Lower lobe of right lung (tissue), 2 donors: ENCODE measurements around the gene FUOM. TPM values are rescaled to one million over a fixed set of nuclear protein-coding genes. Genes with fewer than 3 reads are reported as not detected.
"Not testable (repeated sequence)": the region's sequence is repeated elsewhere in the genome, so short reads cannot be mapped to it uniquely, and the experiment has no call there.

Experiments used
- ATAC-seq, 2 donors: fragments of 200-7000 bp; cut with Tn5 transposase; one replicate each; pipeline ENCODE4 v1.9.1; 2020 to 2022; ENCODE audit warnings: mild to moderate bottlenecking in 2 of 2, moderate library complexity in 2 of 2
- DNase-seq: peaks from one replicate; pipeline ENCODE4 v3.0.0-alpha.2; 2020
- H3K27ac ChIP-seq: fragments of 200-600 bp; one replicate; pipeline ENCODE4 v1.8.0; 2022
- H3K27me3 ChIP-seq: fragments of 200-600 bp; one replicate; pipeline ENCODE4 v1.8.0; 2022; ENCODE audit warnings: low read depth
- H3K36me3 ChIP-seq: fragments of 200-600 bp; one replicate; pipeline ENCODE4 v1.8.0; 2022; ENCODE audit warnings: mild to moderate bottlenecking
- H3K4me1 ChIP-seq: fragments of 200-600 bp; one replicate; pipeline ENCODE4 v1.8.0; 2022
- H3K4me3 ChIP-seq: fragments of 200-600 bp; one replicate; pipeline ENCODE4 v1.8.0; 2022; ENCODE audit warnings: mild to moderate bottlenecking
- H3K9me3 ChIP-seq: fragments of 200-600 bp; one replicate; pipeline ENCODE4 v1.8.0; 2022
- intact Hi-C: fragments of 100-400 bp; cut with DNase I; formaldehyde crosslinking; loops from one replicate; pipeline ENCODE4 v1.11.0; 2022
- total RNA-seq: library from RNA; stranded (reverse); fragmentation: NEBNext Ultra II Directional; extraction: Animal tissue kit (Norgen Biotek cat#: 25700); gene quantifications from one replicate; pipeline ENCODE4 v1.2.1, GENCODE V29; 2021
- TF ChIP-seq, protein P1 (sequence below): fragments of 200-600 bp; IDR thresholded peaks from one replicate; pipeline ENCODE4 v1.8.0; 2022; ENCODE audit warnings: antibody characterized with exemption, mild to moderate bottlenecking
- donor health status: DM: no; HTN: yes; CAD: no; lungs with severe emphysema.

Gene FUOM
- total RNA-seq, 1 donor from 2014 or later: 31.0 TPM

DNA sequence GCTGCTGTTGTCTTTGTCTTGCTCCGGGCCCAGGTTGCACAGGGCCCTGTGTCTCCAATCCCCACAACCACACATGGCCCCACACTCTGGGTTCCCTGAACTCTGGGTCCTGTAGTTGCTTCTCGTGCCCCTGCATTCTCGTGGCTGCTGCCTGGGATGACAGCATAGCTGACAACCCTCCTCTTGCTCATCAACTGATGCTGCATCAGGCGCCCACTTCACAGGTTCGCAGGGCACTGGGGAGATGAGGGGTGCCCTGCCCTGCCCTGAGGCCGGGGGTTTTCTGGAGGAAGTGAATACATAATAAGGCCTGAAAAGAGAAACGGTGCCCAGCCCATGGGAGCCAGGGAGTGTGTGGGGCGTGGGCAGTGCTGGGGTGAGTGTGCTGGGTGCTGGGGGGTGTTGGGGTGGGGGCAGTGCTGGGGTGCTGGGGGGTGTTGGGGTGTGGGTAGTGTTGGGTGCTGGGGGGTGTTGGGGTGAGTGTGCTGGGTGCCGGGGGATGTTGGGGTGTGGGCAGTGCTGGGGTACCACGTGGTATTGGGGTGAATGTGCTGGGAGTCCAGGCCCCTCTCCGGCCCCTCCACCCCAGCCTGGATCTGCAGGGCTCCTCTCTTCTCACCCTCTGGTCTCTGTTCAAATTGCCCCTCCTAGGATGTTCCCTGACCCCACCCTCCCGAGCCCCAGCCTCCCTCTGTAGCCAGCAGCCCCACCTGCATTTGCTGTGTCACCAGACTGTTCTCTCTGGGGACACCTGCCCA lies 34.1 kb upstream of the FUOM start:
- peaks cover 18% of the 10 kb centered on the region for H3K4me1 ChIP-seq
- no peak overlapping the region for H3K4me3 ChIP-seq
- DNase-seq (peak; percentile 30), ATAC-seq (no peak)
- H3K27me3 ChIP-seq: no peaks in the 10 kb centered on the region
- no peaks in the 10 kb centered on the region for H3K9me3 ChIP-seq
- intact Hi-C loops: no loop called here
- no peak overlapping the region for H3K27ac ChIP-seq
- H3K36me3 ChIP-seq: peaks cover 15% of the 10 kb centered on the region
- TF ChIP-seq, protein P1, sequence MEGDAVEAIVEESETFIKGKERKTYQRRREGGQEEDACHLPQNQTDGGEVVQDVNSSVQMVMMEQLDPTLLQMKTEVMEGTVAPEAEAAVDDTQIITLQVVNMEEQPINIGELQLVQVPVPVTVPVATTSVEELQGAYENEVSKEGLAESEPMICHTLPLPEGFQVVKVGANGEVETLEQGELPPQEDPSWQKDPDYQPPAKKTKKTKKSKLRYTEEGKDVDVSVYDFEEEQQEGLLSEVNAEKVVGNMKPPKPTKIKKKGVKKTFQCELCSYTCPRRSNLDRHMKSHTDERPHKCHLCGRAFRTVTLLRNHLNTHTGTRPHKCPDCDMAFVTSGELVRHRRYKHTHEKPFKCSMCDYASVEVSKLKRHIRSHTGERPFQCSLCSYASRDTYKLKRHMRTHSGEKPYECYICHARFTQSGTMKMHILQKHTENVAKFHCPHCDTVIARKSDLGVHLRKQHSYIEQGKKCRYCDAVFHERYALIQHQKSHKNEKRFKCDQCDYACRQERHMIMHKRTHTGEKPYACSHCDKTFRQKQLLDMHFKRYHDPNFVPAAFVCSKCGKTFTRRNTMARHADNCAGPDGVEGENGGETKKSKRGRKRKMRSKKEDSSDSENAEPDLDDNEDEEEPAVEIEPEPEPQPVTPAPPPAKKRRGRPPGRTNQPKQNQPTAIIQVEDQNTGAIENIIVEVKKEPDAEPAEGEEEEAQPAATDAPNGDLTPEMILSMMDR: no peak

DNA sequence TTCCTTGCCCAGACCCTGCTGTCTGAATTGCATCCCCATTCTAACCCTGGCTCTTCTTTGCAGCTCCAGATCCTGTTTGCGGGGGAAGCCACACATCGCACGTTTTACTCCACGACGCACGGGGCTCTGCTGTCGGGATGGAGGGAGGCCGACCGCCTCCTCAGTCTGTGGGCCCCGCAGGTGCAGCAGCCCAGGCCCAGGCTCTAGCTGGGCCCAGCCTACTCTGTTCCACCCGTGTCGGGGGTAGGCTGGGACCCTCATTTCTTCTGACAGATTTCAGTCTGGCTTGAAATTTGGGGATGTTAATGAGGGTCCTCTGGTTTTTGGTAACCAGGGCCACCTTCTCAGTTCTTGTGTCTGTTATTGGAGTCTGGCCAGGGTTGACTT lies 33.4 kb upstream of the FUOM start:
- H3K27me3 ChIP-seq: no peaks in the 10 kb centered on the region
- H3K4me1 ChIP-seq: peaks cover 18% of the 10 kb centered on the region
- DNase-seq: peak; percentile 42
- TF ChIP-seq, protein P1: no peak
- H3K27ac ChIP-seq: no peak overlapping the region
- no peaks in the 10 kb centered on the region for H3K9me3 ChIP-seq
- H3K36me3 ChIP-seq: peaks cover 8% of the 10 kb centered on the region
- ATAC-seq: no peak
- intact Hi-C loops: no loop called here
- no peak overlapping the region for H3K4me3 ChIP-seq

DNA sequence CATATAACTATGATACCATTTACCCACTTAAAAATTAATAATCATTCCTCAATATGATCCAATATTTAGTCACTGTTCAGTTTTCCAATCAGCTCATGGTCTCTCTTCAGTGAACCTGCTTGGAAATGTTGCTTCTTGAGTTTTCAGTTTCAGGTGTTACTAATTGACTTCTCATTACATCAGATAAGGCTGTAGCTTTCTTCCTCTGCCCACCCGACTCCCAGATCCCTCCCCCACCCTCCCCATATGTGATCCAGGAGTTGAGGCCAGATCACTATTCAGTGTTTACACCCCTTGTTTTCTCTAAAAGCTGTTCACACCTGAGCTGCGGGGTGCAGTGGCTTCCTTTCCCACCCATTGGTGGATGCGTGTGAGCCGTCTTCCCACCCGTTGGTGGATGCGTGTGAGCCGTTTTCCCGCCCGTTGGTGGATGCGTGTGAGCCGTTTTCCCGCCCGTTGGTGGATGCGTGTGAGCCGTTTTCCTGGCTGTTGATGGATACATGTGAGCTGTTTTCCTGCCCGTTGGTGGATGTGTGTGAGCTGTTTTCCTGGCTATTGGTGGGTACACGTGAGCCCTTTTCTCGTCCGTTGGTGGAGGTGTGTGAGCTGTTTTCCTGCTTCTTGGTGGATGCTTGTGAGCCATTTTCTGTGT lies 32.9 kb upstream of the FUOM start:
- Histone ChIP-seq H3K9me3 (no peaks in the 10 kb centered on the region), H3K36me3 (peaks cover 2% of the 10 kb centered on the region), H3K27ac (no peak overlapping the region), H3K4me1 (peaks cover 17% of the 10 kb centered on the region), H3K27me3 (no peaks in the 10 kb centered on the region), H3K4me3 (no peak overlapping the region)
- intact Hi-C loops: no loop called here
- no peak for DNase-seq
- ATAC-seq: no peak
- TF ChIP-seq, protein P1: no peak

DNA sequence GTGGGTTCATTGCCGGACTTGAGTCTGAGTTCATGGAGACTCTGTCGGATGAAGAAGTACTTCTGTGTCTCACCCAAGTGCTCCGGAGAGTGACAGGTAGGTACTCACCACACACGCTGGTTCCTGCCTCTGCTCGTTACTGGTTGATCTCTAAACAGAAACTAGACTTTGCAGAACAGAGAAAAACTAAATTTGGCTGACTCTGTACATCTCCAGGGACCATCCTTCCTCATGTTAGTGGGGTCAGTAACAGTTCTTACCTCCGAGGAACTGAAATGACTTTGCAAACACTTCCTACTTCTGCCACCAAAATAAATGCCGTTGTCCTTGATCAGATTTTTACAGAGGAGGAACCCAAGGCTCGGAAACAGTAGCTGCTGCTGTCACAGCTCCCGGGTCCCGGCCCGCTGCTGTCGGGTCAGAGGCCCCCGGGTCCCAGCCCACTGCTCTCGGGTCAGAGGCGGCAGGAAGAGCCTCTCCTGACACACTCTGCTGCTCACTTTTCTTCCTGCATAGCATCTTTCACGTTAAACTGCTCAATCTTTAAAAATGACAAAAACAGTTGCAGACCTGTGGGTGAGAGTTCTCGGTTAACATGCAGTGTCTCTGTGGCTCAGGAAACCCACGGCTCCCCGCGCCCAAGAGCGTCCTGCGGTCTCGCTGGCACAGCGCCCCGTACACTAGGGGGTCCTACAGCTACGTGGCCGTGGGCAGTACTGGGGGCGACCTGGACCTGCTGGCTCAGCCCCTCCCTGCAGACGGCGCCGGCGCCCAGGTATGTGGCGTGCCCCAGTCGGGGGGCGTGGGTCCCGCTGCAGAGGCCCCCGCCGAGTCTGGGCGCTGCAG lies 31.4 kb upstream of the FUOM start:
- no peaks in the 10 kb centered on the region for H3K9me3 ChIP-seq
- ATAC-seq (peak in 1 of 2 donors; percentile 31), DNase-seq (peak; percentile 49)
- TF ChIP-seq, protein P1: no peak
- intact Hi-C loops: no loop called here
- peak overlapping the region; percentile 34 for H3K4me3 ChIP-seq
- H3K4me1 ChIP-seq: peaks cover 6% of the 10 kb centered on the region
- H3K36me3 ChIP-seq: peaks cover 2% of the 10 kb centered on the region
- no peaks in the 10 kb centered on the region for H3K27me3 ChIP-seq
- H3K27ac ChIP-seq: peak overlapping the region; percentile 64

DNA sequence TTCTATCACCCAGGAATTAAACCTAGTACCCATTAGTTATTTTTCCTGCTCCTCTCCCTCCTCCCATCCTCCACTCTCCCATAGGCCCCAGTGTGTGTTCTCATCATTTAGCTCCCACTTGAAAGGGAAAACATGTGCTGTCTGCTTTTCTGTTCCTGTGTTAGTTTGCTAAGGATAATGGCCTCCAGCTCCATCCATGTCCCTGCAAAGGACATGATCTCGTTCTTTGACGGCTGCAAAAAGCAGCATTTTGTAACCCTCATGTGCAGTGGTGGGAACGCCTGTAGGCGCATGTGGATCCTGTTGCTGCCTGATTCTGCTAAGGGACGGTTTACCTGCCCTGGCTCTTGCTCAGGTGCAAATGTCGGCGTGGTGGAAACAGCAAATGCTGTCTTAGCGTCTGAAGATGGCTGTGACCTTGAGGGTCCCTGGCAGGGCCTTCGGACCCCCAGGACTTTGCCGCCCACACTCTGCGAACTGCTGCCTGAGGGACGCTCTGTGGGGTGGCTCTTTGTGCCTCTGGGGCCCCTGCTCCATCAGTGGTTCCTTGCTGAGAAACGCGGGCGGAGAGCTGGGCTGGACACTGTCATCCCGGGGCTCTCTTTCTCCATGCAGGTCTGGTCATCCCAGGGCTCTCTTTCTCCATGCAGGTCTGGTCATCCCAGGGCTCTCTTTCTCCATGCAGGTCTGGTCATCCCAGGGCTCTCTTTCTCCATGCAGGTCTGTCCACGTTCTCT lies 30.6 kb upstream of the FUOM start:
- no peaks in the 10 kb centered on the region for H3K9me3 ChIP-seq
- DNase-seq (peak; percentile 34), ATAC-seq (no peak)
- H3K4me1 ChIP-seq: peaks cover 4% of the 10 kb centered on the region
- H3K4me3 ChIP-seq: no peak overlapping the region
- H3K36me3 ChIP-seq: peaks cover 9% of the 10 kb centered on the region
- intact Hi-C loops: no loop called here
- peak overlapping the region; percentile 64 for H3K27ac ChIP-seq
- no peaks in the 10 kb centered on the region for H3K27me3 ChIP-seq
- TF ChIP-seq, protein P1: no peak

DNA sequence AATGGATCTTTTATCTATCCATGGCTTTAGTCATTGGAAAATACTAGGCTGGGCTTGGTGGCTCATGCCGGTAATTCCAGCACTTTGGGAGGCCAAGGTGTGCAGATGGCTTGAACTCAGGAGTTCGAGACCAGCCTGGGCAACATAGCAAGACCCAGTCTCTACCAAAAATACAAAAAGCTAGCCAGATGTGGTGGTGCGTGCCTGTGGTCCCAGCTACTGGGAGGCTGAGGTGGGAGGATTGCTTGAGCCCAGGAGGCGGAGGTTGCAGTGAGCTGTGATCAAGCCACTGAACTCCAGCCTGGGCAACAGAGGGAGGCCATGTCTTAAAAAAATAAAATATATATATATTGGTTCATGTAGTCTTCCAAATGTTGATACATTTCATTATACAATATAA lies 29.1 kb upstream of the FUOM start:
- H3K27me3 ChIP-seq, intact Hi-C loops, H3K36me3 ChIP-seq, ATAC-seq, H3K9me3 ChIP-seq, DNase-seq, H3K27ac ChIP-seq, H3K4me1 ChIP-seq, H3K4me3 ChIP-seq: not testable (repeated sequence)
